Activated CD8-positive, alpha-beta memory T cell treated with anti-CD3 and anti-CD28 coated beads, Interleukin-2, amount 50 U/mL, for 1 hour (primary cell): ENCODE results near the gene INKA2.

ENCODE experiments used
- DNase-seq: peaks from one replicate; pipeline ENCODE4 v3.0.0-alpha.2; 2020; ENCODE audit errors: extremely low read depth

Gene INKA2

DNA sequence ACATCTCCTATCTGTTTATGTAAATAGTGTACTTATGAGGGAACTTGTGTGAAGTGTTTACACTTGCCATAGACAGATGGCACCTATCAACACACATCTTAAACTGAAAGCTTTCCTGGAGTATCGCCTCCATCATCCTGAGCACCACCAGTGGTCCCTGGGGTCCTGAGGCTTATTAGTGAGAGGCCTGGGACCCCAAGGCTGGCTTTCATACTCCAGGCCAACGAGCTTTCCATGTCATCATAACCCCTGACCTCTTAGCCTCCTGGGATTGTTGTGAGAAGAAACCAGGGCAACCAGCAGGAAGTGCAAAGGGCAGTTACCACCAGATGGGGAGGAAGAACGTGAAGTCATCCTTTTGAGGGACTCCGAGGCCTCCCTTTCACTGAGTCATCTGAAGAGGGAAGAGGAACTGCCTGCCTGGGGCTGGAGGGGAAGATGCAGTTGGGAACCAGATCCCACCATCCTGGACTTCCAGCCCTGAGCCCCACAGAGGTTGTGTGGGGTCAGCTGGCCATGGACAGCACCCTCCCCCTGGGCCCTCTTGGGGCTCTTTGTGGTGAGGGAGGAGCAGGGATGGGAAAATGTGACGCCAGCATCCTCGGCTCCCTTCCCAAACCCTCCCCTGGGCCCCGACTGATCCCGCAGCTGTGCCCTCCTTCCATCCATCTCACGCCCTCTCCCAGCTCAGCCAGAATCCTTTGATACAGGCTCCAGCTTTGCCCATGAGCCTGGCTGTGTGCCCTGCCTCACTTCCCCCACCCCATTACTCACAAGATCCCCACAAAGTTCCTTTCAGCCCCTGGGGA lies 5.8 kb downstream of the INKA2 start:
- DNase-seq: no peak

DNA sequence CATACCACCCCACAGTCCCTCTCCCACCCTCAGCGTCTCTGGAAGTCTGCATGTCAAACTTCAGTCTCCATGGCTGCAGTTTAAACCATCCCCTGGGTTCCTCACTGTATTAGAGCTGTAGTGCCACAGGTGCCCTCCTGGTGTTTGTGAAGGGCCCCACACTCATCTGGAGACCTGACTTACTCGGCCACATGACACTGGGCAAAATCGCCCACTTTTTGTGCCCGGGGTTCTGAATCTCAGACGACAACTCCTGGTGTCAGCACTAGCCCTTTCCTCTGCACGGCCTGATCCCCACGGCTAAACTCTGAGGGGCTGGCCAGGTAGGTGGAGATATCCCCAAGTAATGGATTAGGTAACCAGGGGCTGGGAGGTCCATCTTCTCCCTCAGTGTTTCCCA lies 6.5 kb downstream of the INKA2 start:
- DNase-seq: no peak

DNA sequence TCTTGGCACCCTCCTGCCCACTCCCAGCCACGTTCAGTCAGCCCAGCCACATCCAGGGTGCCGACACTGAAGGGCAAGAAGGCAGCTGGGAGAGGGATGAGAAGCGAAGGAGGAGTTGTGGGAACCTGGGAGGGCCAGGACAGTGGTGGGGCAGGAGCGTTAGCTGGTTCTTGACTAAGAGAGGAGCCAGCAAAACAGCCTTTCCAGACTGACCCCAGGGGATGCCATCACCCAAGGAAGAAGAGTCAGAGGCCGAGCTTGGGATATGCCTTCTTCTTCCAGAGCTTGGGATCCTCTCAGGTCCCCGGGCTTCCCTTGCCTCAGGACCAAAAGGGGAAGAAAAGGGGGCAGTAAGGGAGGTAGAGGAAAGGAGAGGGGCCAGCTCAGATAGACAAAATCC lies 7.2 kb downstream of the INKA2 start:
- DNase-seq: no peak

DNA sequence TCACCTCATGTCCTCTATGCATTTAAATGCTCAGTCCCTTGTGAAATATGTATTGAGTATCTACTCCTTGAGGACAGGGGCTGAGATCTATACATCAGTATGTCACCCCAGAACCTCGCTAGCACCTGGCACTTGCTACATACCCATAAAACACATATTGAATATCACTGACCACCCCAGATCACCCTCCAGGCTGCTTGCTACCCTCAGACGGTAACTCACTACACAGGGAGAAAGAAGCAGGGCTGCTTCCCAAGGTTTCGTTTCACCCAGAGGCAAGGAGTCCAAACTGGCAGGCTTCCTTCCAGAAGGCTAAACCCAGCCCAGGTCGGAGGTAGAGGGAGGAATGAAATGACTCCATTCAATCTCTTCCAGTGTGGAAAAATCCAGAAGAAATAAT lies 8.5 kb downstream of the INKA2 start:
- no peak for DNase-seq

DNA sequence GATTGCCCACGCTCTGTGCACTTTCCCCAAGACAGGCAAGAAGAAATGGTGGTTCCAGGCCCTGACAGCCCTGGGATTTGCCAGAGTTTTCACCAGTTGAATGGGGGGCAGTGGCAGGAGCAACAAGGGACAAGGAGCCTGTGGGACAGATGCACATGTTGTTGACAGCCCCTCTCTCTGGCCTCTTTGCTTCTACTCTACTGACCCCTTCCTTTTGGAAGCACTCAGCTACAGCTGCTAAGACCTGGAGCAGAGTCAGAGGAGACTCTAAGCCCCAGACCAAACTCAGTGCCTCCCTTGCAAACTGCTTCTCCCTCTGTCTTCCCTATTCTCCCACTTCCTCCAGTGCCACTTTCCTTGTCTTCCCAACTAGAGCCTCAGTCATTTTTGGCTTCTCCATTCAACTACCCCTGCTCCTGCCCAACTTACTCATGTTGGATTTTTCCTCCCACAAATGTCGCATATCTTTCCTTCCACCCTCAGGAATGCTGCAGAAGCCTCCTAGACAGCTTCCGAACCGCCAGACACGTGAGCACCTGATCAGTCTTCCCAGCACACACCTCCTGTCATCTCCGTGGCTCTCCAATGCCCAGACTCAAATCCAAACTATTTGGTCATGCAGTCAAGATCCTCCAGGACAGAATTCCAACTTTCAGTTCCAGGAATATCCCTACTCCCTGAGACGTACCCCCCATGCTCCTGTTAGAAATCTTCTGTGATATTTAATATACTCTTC lies 9.1 kb downstream of the INKA2 start:
- no peak for DNase-seq

DNA sequence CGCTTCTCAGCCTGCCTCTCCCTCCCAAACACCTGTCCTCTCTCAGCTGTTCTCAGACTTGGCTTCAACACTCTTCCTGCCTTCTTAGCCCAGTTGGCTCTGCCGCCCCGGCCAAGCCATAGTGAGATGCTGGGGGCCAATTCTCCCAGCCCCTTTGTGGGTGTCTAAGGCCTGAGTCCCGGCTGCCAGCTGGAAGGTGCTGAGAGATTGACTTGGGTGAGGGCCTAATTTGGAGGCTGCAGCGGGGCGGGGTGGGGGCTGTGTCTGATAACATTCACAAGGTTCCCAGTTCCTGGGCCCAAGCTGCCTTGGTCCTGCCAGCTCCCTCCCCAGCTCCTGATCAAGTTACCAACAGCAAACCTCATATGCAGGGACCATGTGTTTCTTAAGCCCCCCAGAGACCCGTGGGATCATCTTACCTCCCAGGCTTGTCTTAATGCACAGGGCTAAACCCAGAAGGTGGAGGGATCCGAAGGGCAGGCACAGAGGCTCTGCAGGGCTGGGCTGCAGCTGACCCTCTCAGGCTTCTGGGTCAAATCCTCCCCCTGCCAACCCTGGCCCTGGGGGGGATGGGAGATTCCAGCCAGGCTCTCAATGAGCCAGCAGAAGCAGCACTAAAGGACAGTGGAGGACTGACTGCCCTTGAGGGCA lies 9.8 kb downstream of the INKA2 start:
- DNase-seq: no peak

DNA sequence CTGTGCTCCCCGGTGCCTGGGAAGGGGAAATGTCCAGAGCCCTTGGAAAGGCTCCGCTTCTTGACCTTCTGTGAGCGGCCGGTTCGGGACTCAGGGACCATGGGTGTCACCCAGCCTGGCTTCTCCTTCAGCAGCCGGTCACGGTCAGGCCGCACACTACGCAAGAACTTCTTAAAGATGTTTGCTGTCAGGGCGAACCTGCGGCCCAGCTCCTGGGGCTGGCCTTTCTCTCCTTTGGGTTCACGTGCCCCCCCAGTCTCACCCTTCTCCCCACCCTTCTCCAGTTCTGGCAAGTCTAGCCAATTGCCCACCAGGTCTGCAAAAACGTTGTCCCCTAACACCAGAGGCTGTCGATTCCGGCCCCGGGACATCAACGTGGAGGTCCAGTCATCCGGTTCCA lies 12.1 kb downstream of the INKA2 start:
- DNase-seq: no peak

DNA sequence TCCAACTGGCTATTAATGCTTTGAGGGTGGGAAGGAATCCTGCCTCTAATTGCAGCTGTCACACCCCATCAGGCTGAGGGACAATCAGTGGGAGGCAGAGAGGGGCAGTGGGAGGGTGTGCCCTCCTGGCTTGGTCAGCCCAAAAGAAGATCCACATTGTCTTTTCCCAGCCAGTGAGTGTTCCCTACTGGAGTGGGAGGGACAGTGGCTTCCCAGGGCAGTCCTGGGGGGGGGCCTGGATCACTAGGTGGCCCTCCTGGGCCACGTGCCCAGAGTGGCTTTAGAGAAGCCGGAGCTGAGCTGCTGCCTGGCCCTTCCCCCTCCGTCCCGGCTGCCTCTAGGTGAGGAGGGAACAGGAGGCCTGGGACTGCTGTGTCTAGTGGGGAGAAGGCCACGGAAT lies 14.0 kb downstream of the INKA2 start:
- DNase-seq: no peak

DNA sequence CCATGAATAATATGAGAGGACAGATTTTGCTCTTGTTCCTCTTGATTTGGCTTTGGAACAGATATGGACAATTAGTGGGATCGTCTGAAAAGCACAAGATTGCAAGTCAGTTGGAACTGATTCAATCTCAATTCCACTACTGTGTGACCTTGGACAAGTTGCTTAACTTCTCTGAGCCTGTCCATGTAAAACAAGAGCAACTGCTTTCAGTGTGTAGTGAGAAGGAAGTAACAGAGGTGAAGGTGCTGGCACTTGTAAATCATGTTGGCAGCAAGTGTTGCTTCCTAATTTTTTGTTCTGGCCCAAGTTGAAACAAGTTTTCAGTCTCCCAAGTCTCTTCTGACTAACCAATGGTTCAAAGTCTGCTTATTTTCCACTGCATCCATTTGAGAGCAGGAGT lies 15.3 kb downstream of the INKA2 start:
- DNase-seq: no peak

DNA sequence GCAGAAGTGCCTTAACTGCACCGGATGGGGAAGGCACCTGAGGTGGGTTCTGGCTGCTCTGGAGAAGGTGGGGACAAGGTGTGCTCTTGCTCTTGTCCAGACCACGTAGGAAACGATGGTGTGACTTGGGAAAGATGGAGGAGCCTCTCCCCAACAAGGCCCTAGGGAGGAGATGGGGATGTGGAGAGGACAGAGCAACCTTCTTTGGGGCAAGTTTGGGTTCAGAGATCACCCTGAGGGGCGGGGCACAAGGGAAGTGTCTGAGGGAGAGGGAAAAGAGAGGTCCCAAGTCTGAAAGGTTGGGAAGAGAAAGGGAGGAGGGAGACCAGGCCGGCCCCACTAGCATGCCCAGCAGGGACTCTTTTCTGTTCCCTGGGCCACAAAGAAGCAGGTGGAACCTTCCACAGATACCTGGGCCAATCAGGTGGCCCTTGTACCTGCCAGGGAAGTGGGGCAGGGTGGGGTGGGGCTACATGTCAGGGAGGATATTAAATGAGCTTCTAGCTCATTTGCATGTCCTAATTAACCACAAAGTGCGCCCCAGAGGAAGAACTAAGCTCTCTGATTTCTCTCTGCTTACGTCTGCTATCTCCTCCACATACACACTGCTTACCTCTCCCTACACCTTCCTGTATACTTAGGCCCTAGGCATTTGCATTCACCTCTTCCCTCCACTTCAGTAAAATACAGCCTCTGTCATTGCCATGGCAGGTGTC lies 15.9 kb downstream of the INKA2 start:
- DNase-seq: no peak

DNA sequence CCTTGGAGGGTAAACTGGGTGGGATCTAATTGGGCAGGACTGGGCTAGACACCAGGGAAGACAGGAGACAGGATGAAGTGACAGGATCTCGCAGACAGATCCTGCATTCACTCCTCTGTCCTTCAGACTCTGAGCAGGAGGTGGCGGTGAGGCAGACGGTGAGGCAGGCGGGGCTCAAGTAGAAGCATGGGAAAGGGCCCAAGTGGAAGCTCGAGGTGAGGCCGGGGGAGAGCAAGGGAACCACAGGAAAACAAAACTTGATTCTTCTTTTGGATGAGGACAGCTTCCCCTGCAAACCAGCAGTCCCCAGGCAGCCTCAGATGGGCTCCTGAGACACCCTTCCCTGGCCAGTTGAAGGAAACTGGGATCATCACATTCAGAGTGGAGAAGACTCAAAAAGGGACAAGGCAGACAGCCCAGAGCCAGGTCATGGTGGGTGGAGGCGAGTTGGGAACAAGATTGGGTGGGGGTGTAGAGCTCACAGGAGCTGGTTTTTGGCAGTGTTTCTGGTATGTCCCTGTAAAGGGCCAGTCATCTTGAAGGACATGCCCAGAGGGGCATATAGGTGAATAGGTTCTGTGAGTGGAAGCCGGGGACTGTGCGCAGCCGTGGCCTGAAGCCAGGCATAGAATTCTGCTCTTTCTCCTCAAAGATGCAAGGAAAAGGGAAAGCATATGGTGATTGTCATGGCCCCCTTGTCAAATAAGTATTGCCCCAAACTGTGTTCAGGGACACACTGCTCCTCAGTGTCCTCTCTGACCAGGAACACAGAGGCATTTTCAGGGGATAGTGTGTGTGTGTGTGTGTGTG lies 18.0 kb downstream of the INKA2 start:
- DNase-seq: no peak

DNA sequence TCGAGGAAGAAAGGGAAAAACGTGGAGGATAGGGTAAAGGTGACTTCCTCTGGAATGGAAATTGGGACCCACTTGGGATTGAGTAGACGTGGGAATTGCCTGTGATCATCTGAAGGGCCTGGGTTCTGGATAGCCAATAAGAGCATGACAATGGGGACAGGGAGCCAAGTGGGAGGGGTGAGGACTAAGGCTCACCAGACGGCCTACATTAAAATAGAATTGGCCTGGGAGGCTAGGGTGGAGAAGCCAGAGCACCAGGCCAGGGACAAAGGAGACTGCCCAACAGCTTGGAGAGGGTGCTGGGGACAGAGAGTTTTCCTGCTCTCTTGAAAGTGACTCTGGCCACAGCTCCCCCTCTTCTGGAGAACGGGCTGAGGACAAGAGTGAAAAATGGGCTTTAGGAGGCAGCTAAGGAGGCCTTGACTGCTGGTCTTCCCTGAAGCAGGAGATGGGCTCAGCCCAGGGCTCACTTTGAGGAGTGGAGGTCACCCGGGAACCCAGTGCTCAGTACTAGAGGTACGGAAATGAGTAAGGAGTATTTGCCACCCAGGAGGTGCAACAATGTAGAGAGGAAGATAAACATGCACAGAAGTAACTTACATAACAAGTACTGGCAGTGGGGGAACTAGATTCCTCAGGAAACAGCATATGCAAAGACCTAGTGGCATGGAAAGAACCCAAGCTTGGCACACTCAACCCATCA lies 18.8 kb downstream of the INKA2 start:
- DNase-seq: no peak

DNA sequence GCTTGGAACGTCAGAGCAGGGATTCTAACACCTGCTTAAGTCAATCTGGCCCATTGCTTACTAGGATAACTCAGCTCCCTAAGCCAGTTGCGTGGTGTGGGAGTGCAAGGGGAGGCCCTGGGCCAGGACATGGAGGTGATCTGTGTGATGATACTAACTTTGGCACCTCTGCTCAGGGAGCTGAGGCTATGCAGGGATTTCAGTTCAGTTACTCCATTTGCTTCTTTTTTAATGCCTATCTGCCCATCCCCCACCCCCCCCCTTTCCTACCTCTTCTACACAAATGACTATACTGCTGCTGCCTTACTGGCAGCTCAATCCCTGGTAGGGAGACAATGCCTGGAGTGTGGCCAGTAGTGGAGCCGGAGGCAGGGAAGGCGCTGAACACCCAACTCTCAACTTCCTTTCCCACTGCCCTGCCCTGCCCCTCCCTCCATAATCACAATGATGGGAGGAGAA lies 19.5 kb downstream of the INKA2 start:
- DNase-seq: no peak

DNA sequence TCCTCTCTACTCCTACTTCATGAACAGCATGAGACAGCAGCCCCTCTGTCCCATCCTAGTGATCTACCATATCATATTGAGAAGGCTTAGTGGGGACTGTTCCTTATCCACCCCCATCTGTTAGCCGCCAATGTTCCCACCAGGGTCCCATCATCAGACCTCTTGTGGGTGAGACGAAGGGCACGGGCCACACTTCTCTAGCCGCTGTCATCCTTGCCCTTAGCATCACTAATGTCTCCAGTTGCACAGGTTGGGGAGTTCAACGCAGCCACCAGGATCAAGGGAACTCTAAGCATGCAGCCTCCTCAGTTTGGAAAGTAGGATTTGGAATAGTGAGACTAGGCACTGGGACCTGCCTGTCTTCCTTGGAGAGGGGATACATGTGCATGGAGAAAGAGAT lies 20.1 kb downstream of the INKA2 start:
- no peak for DNase-seq

DNA sequence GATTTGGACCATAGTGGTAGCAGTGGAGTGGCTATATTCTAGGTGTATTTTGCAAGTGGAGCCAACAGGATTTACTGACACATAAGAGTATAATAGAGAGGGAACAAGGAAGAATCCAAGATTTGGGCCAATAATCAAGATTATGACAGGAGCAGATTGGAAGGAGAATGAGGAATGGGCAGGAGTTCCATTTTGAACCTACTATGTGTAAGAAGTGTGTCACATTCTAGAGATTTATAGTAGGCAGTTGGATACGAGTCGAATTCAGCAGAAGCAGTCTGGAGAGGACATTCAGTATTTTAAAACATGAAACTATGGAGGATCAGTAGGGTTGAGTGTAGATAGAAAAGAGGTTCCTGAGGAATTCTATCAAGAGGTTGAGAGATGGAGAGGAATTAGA lies 21.7 kb downstream of the INKA2 start:
- no peak for DNase-seq

DNA sequence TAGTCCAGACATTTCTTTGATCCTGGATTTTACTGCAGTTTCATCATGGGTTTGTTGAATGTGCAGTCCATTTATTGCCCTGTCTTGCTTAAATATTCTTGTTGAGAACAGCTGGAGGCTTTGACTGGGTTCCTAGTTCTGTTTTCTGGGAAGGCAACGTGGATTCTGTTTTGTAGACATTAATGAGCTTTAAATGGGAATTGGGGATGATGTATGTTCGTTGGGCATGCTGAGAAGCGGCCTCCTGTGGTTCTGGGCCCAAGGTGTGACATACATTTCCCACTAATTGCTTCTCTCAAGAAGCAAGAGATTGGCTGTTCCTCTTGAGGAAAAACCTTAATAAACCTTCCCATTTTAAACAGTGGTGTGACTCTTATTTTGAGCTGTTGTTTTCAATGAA lies 22.9 kb downstream of the INKA2 start:
- DNase-seq: no peak

DNA sequence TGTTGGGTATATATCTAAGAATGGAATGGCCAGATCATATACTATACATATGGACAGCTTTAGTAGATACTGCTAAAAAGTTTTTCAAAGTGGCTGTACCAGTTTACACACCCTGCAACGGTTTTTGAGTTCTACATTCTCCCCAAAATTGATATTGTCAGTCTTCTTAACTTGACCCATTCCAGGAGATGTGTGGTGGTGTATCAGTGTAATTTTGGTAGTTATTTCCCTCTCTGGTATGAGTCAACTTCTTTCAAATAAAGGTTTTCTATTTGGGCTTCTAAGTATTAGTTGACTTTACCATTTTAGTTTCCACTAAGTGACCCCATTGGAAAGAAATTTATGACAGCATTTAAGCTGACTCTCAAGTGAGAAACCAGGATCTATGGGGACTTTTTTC lies 29.2 kb downstream of the INKA2 start:
- no peak for DNase-seq

DNA sequence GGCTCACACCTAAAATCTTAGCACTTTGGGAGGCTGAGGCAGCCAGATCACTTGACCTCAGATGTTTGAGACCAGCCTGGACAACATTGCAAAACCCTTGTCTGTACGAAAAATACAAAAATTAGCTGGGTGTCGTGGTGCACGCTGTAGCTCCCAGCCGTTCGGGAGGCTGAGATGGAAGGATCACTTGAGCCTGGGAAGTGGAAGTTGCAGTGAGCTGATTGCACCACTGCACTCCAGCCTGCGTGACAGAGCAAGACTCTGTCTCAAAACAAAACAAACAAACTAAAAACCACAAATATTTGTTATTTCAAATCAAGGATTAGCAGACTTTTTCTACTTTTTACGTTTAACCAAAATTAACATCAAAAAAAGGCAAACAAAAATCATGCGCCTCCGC lies 31.3 kb downstream of the INKA2 start:
- no peak for DNase-seq

DNA sequence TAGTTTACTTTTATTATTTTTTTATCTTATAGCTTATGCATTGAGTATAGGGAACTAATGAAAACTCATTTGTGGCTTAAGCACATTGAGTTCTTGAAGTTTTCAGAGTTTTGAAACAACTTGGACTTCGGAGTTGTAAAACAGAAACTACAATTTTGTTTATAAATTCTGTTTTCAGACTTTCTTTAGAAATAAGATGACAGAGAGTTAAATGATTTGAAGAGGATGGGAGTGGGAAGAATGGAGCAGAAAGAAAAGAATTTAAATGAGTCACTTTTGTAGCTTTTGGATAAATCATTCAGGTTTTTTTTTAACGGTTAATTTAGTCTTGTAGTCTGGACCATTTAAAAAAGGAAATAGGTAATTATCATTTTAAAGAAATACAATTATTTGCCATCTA lies 32.3 kb downstream of the INKA2 start:
- no peak for DNase-seq

DNA sequence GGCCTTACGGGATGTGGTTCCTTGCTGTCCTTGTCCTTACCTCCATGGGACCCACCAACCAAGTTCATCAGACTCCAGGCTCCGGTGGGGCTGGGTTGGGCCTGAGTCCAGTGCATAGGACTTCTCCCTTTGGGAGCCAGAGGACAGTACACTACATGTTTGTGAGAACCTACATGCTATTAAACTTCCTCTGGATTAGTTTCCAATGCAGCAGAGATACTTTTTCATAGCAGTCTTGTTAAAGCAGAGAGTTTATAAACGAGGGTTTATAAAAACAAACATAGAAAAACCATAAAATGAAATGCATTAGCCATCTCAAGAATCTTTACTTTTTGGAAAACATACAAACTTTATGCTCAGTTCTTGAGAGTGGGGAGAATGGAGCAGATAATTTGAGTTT lies 33.4 kb downstream of the INKA2 start:
- DNase-seq: no peak

DNA sequence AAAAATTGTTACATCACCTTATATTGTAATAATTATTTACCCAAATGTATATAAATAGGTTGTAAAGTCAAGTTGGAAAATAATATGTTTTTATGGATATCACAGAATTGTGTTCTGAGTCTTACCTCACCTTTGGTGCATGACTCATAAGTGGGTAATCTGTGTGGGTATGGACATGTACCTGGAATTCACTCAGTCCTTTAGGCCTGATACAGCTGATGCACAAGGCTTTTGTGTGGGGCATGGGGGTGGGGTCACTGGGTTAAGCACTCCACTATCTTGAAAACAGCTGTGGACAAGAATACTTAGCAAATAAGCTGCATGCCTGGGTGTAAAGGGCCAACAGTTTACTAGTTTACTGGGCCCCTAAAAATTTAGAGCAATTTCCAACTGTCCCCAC lies 34.4 kb downstream of the INKA2 start:
- no peak for DNase-seq
